ENCODE measurements around the gene FHIT.

FHIT gene

GRCh38 chr3:60274098-60274497 lies 977.2 kb downstream of the FHIT start:
- Histone ChIP-seq H3K4me1 (ENCODE audit: low read length) (no peaks in the 10 kb centered on the region), H3K4me2 (ENCODE audit: low read length) (no peak overlapping the region), H3K27me3 (ENCODE audit: low read depth, low read length) (no peaks in the 10 kb centered on the region), H4K20me1 (ENCODE audit: insufficient read depth, low read length) (no peaks in the 10 kb centered on the region), H3K9ac (ENCODE audit: low read length) (no peak overlapping the region), H3K4me3 (ENCODE audit: low read length) (no peak overlapping the region), H3K36me3 (replicated peaks; ENCODE audit: low read depth, low read length) (no peaks in the 10 kb centered on the region), H3K9me3 (ENCODE audit: insufficient read depth, low read length) (no peaks in the 10 kb centered on the region; the same call in 1 of the 2 replicates), H3K27ac (ENCODE audit: low read length) (no peak overlapping the region), H3K79me2 (ENCODE audit: low read length) (no peaks in the 10 kb centered on the region), H2AFZ (ENCODE audit: low read depth, low read length) (no peak overlapping the region)
- TF ChIP-seq, protein P1, sequence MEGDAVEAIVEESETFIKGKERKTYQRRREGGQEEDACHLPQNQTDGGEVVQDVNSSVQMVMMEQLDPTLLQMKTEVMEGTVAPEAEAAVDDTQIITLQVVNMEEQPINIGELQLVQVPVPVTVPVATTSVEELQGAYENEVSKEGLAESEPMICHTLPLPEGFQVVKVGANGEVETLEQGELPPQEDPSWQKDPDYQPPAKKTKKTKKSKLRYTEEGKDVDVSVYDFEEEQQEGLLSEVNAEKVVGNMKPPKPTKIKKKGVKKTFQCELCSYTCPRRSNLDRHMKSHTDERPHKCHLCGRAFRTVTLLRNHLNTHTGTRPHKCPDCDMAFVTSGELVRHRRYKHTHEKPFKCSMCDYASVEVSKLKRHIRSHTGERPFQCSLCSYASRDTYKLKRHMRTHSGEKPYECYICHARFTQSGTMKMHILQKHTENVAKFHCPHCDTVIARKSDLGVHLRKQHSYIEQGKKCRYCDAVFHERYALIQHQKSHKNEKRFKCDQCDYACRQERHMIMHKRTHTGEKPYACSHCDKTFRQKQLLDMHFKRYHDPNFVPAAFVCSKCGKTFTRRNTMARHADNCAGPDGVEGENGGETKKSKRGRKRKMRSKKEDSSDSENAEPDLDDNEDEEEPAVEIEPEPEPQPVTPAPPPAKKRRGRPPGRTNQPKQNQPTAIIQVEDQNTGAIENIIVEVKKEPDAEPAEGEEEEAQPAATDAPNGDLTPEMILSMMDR (IDR thresholded peaks at IDR 0.05; ENCODE audit: low read depth, low read length), result no peak
- TF ChIP-seq EZH2phosphoT487 (IDR thresholded peaks at IDR 0.05; ENCODE audit: low read depth), result no peak

GRCh38 chr3:60269829-60270266 lies 981.4 kb downstream of the FHIT start:
- Histone ChIP-seq H3K4me3 (ENCODE audit: low read length) (no peak overlapping the region), H4K20me1 (ENCODE audit: insufficient read depth, low read length) (no peaks in the 10 kb centered on the region), H3K27ac (ENCODE audit: low read length) (no peak overlapping the region), H2AFZ (ENCODE audit: low read depth, low read length) (no peak overlapping the region), H3K4me1 (ENCODE audit: low read length) (peaks cover 14% of the 10 kb centered on the region), H3K36me3 (replicated peaks; ENCODE audit: low read depth, low read length) (no peaks in the 10 kb centered on the region), H3K4me2 (ENCODE audit: low read length) (no peak overlapping the region), H3K27me3 (ENCODE audit: low read depth, low read length) (no peaks in the 10 kb centered on the region), H3K9ac (ENCODE audit: low read length) (no peak overlapping the region), H3K9me3 (ENCODE audit: insufficient read depth, low read length) (no peaks in the 10 kb centered on the region), H3K79me2 (ENCODE audit: low read length) (no peaks in the 10 kb centered on the region)
- no peak for TF ChIP-seq EZH2phosphoT487 (IDR thresholded peaks at IDR 0.05; ENCODE audit: low read depth)
- TF ChIP-seq, protein P1 (IDR thresholded peaks at IDR 0.05; ENCODE audit: low read depth, low read length), result no peak

DNA sequence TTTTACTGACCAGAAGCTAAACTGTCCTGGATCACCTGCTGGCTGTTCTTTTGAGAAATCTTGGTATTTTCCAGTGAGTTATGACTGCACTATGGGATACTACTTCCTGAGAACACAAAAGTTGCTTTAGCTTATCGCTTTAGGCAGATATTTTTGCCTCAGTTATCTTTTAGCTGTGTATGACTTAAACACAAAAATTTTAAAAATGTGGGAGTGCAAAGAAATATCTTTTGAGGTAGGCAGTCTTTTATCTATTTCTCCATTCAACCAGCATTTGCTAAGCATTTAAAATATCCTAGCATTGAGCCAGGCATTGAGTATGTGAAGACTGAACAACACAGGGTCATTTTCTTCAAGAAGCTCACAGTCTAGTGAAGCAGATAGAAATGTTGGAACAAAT lies 981.9 kb downstream of the FHIT start:
- Histone ChIP-seq H3K4me2 (ENCODE audit: low read length) (no peak overlapping the region), H3K27me3 (ENCODE audit: low read depth, low read length) (no peaks in the 10 kb centered on the region), H3K9me3 (ENCODE audit: insufficient read depth, low read length) (no peaks in the 10 kb centered on the region), H3K79me2 (ENCODE audit: low read length) (no peaks in the 10 kb centered on the region), H2AFZ (ENCODE audit: low read depth, low read length) (no peak overlapping the region), H4K20me1 (ENCODE audit: insufficient read depth, low read length) (no peaks in the 10 kb centered on the region), H3K27ac (ENCODE audit: low read length) (no peak overlapping the region), H3K4me3 (ENCODE audit: low read length) (no peak overlapping the region), H3K36me3 (replicated peaks; ENCODE audit: low read depth, low read length) (no peaks in the 10 kb centered on the region), H3K9ac (ENCODE audit: low read length) (no peak overlapping the region), H3K4me1 (ENCODE audit: low read length) (peaks cover 14% of the 10 kb centered on the region)
- no peak for TF ChIP-seq EZH2phosphoT487 (IDR thresholded peaks at IDR 0.05; ENCODE audit: low read depth)
- TF ChIP-seq, protein P1 (IDR thresholded peaks at IDR 0.05; ENCODE audit: low read depth, low read length), result no peak

GRCh38 chr3:60268123-60268522 lies 983.1 kb downstream of the FHIT start:
- no peaks in the 10 kb centered on the region for H3K36me3 ChIP-seq (replicated peaks; ENCODE audit: low read depth, low read length)
- no peak overlapping the region for H3K9ac ChIP-seq (ENCODE audit: low read length)
- H3K4me3 ChIP-seq (ENCODE audit: low read length), result no peak overlapping the region
- no peaks in the 10 kb centered on the region for H3K9me3 ChIP-seq (ENCODE audit: insufficient read depth, low read length)
- H4K20me1 ChIP-seq (ENCODE audit: insufficient read depth, low read length), result no peaks in the 10 kb centered on the region
- H3K4me2 ChIP-seq (ENCODE audit: low read length), result peak overlapping the region; percentile 43
- H2AFZ ChIP-seq (ENCODE audit: low read depth, low read length), result no peak overlapping the region
- no peaks in the 10 kb centered on the region for H3K79me2 ChIP-seq (ENCODE audit: low read length)
- TF ChIP-seq, protein P1 (IDR thresholded peaks at IDR 0.05; ENCODE audit: low read depth, low read length), result no peak
- no peak for TF ChIP-seq EZH2phosphoT487 (IDR thresholded peaks at IDR 0.05; ENCODE audit: low read depth)
- peaks cover 14% of the 10 kb centered on the region for H3K4me1 ChIP-seq (ENCODE audit: low read length)
- no peak overlapping the region for H3K27ac ChIP-seq (ENCODE audit: low read length)
- no peaks in the 10 kb centered on the region for H3K27me3 ChIP-seq (ENCODE audit: low read depth, low read length)
